IPS-NIHi7 (cell line): ENCODE data around the gene INPP4B.

Source experiments
- DNase-seq: peaks from one replicate; pipeline ENCODE4 v3.0.0; 2012; ENCODE audit warnings: mixed read lengths; ENCODE audit errors: extremely low spot score

INPP4B gene

GRCh38 chr4:142293536-142293935 lies 552.6 kb downstream of the INPP4B start:
- DNase-seq = no peak

DNA sequence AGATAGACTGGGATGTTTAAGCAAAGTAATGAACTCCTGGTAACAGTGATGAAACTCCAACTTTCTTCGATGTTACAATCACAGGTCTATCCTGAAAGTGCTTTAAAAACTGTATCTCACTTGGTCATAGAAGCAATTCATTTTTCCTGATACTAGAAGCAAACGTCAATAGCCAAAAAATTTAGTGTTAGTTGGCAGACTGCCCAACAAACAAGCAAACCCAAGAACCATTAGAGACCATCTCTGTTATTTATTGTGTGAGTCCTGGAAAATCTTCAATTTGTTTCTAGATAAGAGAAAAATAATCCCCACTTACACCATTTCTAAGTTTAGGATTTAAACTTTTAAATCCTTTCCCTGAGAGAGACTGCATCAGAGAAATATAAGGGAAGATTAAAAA lies 553.9 kb downstream of the INPP4B start:
- DNase-seq = no peak

DNA sequence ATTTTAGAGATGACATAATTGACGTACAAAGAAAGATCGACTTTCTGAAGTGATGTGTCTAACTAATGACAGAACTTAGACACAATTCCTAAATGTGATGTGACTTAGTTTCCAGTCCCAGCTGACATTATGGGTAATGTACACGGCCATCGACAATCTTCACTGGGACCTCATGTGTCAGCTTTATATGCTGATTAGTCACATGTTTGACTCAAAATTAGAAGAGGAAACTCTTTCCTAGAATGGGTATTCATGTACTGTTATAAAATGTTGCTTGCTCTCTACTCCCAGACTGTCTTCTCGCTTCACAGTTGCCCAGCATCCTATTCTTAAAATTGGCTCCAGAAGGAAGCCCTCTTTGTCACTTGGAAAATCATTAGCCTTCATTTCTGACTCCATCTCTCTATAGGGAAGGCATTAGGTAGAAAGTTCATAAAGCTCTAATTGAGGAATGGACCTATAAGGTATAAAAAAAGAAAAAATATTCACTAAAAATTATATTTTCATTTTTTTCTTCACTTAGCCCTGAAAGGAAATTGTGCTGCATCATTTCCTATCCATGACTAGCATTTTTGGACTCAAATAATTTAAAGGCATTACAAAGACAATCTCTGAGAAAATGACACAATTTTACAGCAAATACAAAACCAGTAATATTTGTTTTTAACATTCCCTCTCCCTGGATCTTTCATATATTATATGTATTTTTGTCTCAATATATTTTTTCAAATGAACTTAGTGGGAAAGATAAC lies 554.6 kb downstream of the INPP4B start:
- no peak for DNase-seq

- DNase-seq = no peak
Observed at GRCh38 chr4:142287371-142287770, 558.7 kb downstream of the INPP4B start.

- DNase-seq = no peak
Observed at GRCh38 chr4:142285222-142285583, 560.9 kb downstream of the INPP4B start.

GRCh38 chr4:142284402-142285221 lies 561.5 kb downstream of the INPP4B start:
- no peak for DNase-seq

- peak; percentile 18 for DNase-seq
Observed at GRCh38 chr4:142282870-142283431, 563.1 kb downstream of the INPP4B start.

DNA sequence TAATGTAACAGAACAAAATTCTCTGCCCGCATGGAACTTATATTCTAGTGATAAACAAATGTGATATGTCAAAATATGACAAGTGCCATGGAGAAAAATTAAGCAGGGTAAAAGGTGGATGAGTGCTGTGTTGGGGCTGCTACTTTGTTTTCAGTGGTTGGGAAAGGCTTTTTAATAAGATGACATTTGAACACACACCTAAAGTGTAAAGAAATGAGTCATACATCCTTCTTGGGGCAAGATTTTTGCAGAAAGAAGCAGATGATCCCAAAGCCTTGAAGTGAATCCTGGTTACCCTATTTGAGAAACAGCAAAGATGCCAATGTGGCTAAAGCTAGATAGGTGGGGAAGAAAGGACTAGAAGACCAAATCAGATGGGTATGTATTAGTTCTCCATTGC lies 564.1 kb downstream of the INPP4B start:
- DNase-seq = no peak

- DNase-seq = no peak
Observed at GRCh38 chr4:142278663-142279062, 567.4 kb downstream of the INPP4B start.

DNA sequence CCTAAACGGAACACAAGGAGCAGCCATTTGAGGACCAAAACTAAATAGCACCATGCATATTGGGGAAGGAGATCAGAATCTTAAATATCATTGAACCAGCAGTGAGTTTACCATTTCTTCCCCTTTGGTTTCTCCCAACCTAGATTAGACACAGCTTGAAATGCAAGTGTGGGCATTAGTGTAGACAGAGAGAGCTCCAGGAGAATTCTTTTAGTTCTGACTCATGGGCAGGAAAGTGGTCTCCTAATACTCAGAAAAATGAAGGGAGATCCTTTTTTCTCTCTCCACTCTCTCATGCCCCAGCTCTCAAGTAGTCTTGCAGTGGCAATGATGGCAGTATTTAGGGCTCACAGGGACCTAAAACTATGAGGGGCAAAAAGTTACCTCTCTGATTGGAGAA lies 567.9 kb downstream of the INPP4B start:
- DNase-seq = no peak

DNA sequence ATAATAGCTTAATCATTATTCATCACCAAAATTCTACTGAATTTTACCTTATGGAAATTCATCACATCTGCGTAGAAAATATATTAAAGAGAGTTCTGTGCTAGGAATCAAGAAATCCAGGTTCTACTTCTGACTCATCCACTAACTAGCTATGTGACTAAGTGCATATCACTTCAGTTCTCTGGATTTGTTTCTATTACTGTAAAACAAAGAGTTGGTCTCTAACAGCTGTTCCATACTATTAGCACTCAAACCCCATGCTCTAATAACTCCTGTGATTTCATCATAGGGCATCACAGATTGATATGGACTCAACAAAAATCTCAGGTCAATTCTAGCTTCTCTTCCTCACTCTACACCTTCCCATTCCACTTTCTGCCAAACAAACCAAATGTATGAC lies 572.0 kb downstream of the INPP4B start:
- no peak for DNase-seq

GRCh38 chr4:142272452-142272851 lies 573.6 kb downstream of the INPP4B start:
- DNase-seq = no peak

GRCh38 chr4:142271832-142272231 lies 574.3 kb downstream of the INPP4B start:
- DNase-seq = no peak

DNA sequence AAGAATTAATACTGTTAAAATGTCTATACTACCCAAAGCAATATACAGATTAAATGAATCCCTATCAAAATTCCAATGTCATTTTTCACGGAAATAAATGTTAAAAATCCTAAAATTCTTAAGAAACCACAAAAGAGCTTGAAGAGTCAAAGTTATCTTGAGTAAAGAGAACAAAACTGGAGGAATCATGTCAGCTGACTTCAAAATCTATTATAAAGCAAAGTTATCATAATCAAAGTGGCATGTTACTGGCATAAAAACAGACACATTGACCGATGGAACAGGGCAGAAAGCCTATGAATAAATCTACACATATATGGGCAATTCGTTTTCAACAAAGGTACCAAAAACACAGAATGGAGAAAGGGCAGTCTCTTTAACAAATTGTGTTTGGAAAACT lies 579.0 kb downstream of the INPP4B start:
- DNase-seq = no peak

DNA sequence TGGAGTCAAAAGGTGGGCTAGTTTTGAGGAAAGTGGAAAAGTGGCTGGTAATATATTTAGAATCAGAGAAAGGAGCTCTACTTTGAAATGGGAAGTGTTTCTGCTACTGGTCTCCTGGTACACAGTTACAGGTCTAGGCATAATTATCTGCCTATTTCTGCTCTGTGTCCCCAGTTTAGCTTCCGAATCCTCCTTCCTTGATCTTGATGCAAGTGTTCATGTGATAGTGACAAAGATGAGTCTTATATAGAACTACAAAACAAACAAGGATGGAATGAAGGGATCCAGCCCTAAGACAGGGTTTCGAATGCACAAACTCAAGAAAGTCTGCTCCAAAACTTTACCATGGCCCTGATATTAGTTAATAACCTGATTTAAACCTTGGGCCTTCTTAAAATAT lies 580.2 kb downstream of the INPP4B start:
- DNase-seq = no peak

GRCh38 chr4:142265536-142265935 lies 580.6 kb downstream of the INPP4B start:
- DNase-seq = no peak

DNA sequence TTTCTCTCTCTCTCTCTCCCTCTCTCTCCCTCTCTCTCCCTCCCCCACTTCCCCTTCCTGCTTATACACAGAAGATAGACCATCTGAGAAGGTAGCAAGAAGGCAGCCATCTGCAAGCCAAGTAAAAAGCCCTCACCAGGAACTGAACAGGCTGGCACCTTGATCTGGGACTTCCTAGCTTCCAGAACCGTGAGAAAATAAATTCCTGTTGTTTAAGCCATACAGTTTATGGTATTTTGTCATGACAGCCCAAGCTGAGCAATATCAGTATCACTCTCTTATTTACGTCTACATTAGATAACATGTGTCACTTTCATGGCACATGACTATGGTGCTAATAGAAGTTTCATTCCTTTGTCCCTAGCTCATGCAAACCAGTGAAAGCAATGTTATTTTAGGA lies 581.1 kb downstream of the INPP4B start:
- no peak for DNase-seq

- DNase-seq = peak; percentile 15
Observed at GRCh38 chr4:142262956-142263355, 583.1 kb downstream of the INPP4B start.

DNA sequence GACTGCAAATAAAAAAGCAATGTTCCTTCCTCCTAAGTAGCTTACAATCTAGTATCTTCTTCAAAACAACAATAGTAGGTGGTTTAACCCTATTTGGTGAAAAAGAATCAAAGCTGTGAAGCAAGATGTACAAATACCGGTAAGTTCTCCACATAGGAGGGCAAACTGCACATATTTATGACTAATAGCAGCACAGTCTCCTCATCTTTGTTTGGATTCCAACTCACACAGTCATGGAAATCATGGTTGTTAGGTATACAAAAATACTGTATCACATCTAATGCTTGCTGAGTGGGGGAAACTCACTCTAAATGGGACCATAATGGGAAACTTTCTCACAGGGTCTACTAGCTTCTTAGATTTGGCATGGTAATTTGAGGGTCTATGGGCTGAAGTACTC lies 597.2 kb downstream of the INPP4B start:
- no peak for DNase-seq

DNA sequence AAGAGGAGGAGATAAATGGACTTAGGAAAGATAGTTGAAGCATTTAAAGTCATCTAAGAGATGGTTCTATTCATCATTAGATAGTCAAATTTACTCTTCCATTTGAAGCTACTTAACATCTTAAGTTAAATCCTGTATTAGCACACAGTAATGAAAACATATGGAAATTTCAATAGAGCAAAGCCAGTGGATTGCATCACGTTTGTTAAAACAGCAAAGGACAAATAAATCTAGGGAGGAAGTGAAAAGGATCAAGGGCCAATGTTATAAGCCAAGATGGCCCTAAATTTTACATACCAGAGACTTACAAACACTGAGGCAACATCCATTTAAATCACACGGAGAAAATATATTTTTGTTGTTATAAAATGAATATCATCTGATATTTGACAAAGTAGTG lies 602.8 kb downstream of the INPP4B start:
- DNase-seq = no peak

GRCh38 chr4:142242156-142242555 lies 603.9 kb downstream of the INPP4B start:
- DNase-seq = no peak

- no peak for DNase-seq
Observed at GRCh38 chr4:142238589-142238988, 607.5 kb downstream of the INPP4B start.

DNA sequence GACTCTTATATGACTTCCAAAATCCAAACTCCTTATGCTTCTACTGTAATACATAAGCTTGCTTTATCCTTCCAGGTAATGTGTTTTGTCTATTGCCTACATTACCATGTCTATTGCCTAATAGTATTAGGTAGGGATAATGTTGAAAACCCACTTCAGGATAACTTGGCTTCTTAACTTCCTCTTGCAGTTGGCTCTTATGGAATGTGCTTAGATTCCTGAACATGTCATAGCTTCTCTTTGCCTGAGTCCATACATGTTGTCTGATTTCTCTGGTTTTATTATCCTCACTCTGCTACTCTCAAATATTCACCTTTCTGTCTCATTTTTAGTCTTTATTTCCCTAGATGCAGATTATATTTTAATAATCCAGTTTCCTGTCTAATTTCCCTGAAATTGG lies 609.8 kb downstream of the INPP4B start:
- no peak for DNase-seq
